ENCODE data around the gene GHR. TPM values are rescaled to one million over a fixed set of nuclear protein-coding genes. Genes with fewer than 3 reads are reported as not detected.

The GHR gene
- total RNA-seq, 4 donors from 2014 or later = 0.40 to 11.6 (median 7.6) TPM

- Histone ChIP-seq H3K27ac (no peak overlapping the region), H3K36me3 (no peaks in the 10 kb centered on the region), H3K9me3 (no peaks in the 10 kb centered on the region), H3K4me3 (no peak overlapping the region), H3K27me3 (no peaks in the 10 kb centered on the region), H3K4me1 (no peaks in the 10 kb centered on the region)
- intact Hi-C loops (cut with DNase I; ENCODE audit: low total_unique reads) = no loop called here
- no peak for TF ChIP-seq CTCF (IDR thresholded peaks at IDR 0.05)
- no peak for TF ChIP-seq POLR2A (IDR thresholded peaks at IDR 0.05)
- no peak for TF ChIP-seq EP300 (IDR thresholded peaks at IDR 0.05; ENCODE audit: low read depth)
- TF ChIP-seq POLR2AphosphoS5 (IDR thresholded peaks at IDR 0.05) = no peak
- in situ Hi-C loops (cut with MboI; ENCODE audit: low pct_ligation_motif_present in 1 of 4, low pct_unique_long_range_greater_than_20kb in 1 of 4, low sequenced_read_pairs in 3 of 4) = no loop called here
- WGBS, 2 donors (ENCODE audit: low coverage in 1 of 2) = 61 to 79% methylated on average over 2 to 4 of the region's 4 CpGs
- DNase-seq = no peak
Observed at GRCh38 chr5:42641336-42642005, 218.2 kb downstream of the GHR start.

- no peaks in the 10 kb centered on the region for H3K36me3 ChIP-seq
- no peak overlapping the region for H3K4me3 ChIP-seq
- intact Hi-C loops (cut with DNase I; ENCODE audit: low total_unique reads) (no loop called here), in situ Hi-C loops (cut with MboI; ENCODE audit: low pct_ligation_motif_present in 1 of 4, low pct_unique_long_range_greater_than_20kb in 1 of 4, low sequenced_read_pairs in 3 of 4) (no loop called here)
- H3K4me1 ChIP-seq = no peaks in the 10 kb centered on the region
- H3K27me3 ChIP-seq = no peaks in the 10 kb centered on the region
- H3K27ac ChIP-seq = no peak overlapping the region
- 90 to 100% methylated on average over 1 to 4 of the region's 4 CpGs for WGBS, 2 donors (ENCODE audit: low coverage in 1 of 2)
- no peak for DNase-seq
- H3K9me3 ChIP-seq = no peaks in the 10 kb centered on the region
- TF ChIP-seq POLR2A (IDR thresholded peaks at IDR 0.05) = no peak
- TF ChIP-seq POLR2AphosphoS5 (IDR thresholded peaks at IDR 0.05) = no peak
- TF ChIP-seq EP300 (IDR thresholded peaks at IDR 0.05; ENCODE audit: low read depth) = no peak
- no peak for TF ChIP-seq CTCF (IDR thresholded peaks at IDR 0.05)
Observed at GRCh38 chr5:42642006-42642405, 218.8 kb downstream of the GHR start.

GRCh38 chr5:42643360-42643759 lies 220.1 kb downstream of the GHR start:
- H3K4me3 ChIP-seq = no peak overlapping the region
- H3K36me3 ChIP-seq = no peaks in the 10 kb centered on the region
- DNase-seq = no peak
- H3K4me1 ChIP-seq = no peaks in the 10 kb centered on the region
- no peaks in the 10 kb centered on the region for H3K9me3 ChIP-seq
- H3K27me3 ChIP-seq = no peaks in the 10 kb centered on the region
- TF ChIP-seq EP300 (IDR thresholded peaks at IDR 0.05; ENCODE audit: low read depth) = no peak
- no peak for TF ChIP-seq POLR2A (IDR thresholded peaks at IDR 0.05)
- TF ChIP-seq POLR2AphosphoS5 (IDR thresholded peaks at IDR 0.05) = no peak
- TF ChIP-seq CTCF (IDR thresholded peaks at IDR 0.05) = no peak
- intact Hi-C loops (cut with DNase I; ENCODE audit: low total_unique reads) = no loop called here
- in situ Hi-C loops (cut with MboI; ENCODE audit: low pct_ligation_motif_present in 1 of 4, low pct_unique_long_range_greater_than_20kb in 1 of 4, low sequenced_read_pairs in 3 of 4) = no loop called here
- 70% methylated on average over 1 of the region's 1 CpG; no CpG with 5 or more reads in 1 of the 2 donors for WGBS, 2 donors (ENCODE audit: low coverage in 1 of 2)
- no peak overlapping the region for H3K27ac ChIP-seq

- WGBS, 2 donors (ENCODE audit: low coverage in 1 of 2) = 51 to 57% methylated on average over 2 of the region's 2 CpGs
- no peaks in the 10 kb centered on the region for H3K9me3 ChIP-seq
- DNase-seq = no peak
- intact Hi-C loops (cut with DNase I; ENCODE audit: low total_unique reads) (no loop called here), in situ Hi-C loops (cut with MboI; ENCODE audit: low pct_ligation_motif_present in 1 of 4, low pct_unique_long_range_greater_than_20kb in 1 of 4, low sequenced_read_pairs in 3 of 4) (no loop called here)
- H3K27ac ChIP-seq = no peak overlapping the region
- no peaks in the 10 kb centered on the region for H3K4me1 ChIP-seq
- no peak for TF ChIP-seq EP300 (IDR thresholded peaks at IDR 0.05; ENCODE audit: low read depth)
- no peak for TF ChIP-seq POLR2A (IDR thresholded peaks at IDR 0.05)
- no peak for TF ChIP-seq CTCF (IDR thresholded peaks at IDR 0.05)
- TF ChIP-seq POLR2AphosphoS5 (IDR thresholded peaks at IDR 0.05) = no peak
- H3K36me3 ChIP-seq = no peaks in the 10 kb centered on the region
- H3K27me3 ChIP-seq = no peaks in the 10 kb centered on the region
- H3K4me3 ChIP-seq = no peak overlapping the region
Observed at GRCh38 chr5:42645138-42645537, 221.9 kb downstream of the GHR start.
